HL-60 (cell line): ENCODE measurements around the gene VENTX.

Source experiments
- DNase-seq, 2 experiments: peaks; one replicate each; pipeline ENCODE4 v3.0.0-alpha.2; 2010 to 2020; ENCODE audit warnings: low read depth in 1 of 2, low spot score in 1 of 2
- H3K27ac ChIP-seq: fragments of 250-450 bp; sonication (Bioruptor Pico); replicated peaks from 2 replicates; pipeline ENCODE4 v1.5.1; 2020; ENCODE audit warnings: mild to moderate bottlenecking, moderate library complexity
- H3K27me3 ChIP-seq: fragments of 250-450 bp; sonication (Bioruptor Pico); 2 replicates; pipeline ENCODE4 v1.5.1; 2021; ENCODE audit warnings: mild to moderate bottlenecking, moderate library complexity; ENCODE audit not compliant: insufficient read depth, poor library complexity, severe bottlenecking
- H3K4me3 ChIP-seq: replicated peaks from 2 replicates; pipeline ENCODE4 v1.5.1; 2011; ENCODE audit warnings: mild to moderate bottlenecking, control low read depth, low read length; ENCODE audit not compliant: insufficient read depth
- GABPA ChIP-seq: IDR thresholded peaks from 2 replicates; pipeline ENCODE4 v1.6.1; 2012; ENCODE audit warnings: low read depth
- POLR2AphosphoS5 ChIP-seq: IDR thresholded peaks from 2 replicates; pipeline ENCODE4 v1.6.1; 2012; ENCODE audit warnings: low read depth
- SPI1 ChIP-seq: IDR thresholded peaks from 2 replicates; pipeline ENCODE4 v1.6.1; 2012; ENCODE audit warnings: low read depth, mild to moderate bottlenecking, borderline replicate concordance
- TF ChIP-seq, protein P1 (sequence below): IDR thresholded peaks from one replicate; pipeline ENCODE4 v1.5.1; 2011; ENCODE audit warnings: low read length, control low read depth, inconsistent platforms; ENCODE audit not compliant: insufficient read depth
- TF ChIP-seq, protein P2 (sequence below): IDR thresholded peaks from 2 replicates; pipeline ENCODE4 v1.6.1; 2012; ENCODE audit warnings: low read depth; ENCODE audit not compliant: insufficient replicate concordance

Gene VENTX

DNA sequence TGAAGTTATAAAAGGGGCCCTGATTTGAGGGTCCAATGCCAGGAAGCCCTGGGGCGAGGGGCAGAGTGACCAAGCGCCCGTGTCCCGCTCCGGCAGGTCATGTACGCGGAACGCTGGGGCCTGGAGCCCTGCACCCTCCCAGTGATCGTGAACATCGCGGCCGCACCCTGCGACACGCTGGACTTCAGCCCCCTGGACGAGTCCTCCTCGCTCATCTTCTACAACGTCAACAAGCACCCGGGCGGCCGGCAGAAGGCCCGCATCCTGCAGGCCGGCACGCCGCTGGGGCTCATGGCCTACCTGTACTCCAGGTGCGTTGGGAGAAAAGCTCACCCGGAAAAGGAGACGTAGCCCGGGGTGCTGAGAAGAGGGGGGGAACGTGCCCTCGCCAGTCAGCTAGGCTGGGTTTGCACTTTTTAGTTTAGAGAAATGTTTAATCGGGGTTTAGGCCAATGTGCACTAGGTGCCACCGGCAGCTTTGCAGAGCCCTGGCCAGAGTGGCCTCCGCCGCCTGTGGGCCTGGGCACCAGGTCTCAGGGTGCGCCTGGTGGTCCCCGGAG lies 30.5 kb upstream of the VENTX start:
- no peak for DNase-seq
- TF ChIP-seq, protein P1, sequence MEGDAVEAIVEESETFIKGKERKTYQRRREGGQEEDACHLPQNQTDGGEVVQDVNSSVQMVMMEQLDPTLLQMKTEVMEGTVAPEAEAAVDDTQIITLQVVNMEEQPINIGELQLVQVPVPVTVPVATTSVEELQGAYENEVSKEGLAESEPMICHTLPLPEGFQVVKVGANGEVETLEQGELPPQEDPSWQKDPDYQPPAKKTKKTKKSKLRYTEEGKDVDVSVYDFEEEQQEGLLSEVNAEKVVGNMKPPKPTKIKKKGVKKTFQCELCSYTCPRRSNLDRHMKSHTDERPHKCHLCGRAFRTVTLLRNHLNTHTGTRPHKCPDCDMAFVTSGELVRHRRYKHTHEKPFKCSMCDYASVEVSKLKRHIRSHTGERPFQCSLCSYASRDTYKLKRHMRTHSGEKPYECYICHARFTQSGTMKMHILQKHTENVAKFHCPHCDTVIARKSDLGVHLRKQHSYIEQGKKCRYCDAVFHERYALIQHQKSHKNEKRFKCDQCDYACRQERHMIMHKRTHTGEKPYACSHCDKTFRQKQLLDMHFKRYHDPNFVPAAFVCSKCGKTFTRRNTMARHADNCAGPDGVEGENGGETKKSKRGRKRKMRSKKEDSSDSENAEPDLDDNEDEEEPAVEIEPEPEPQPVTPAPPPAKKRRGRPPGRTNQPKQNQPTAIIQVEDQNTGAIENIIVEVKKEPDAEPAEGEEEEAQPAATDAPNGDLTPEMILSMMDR: no peak
- TF ChIP-seq, protein P2, sequence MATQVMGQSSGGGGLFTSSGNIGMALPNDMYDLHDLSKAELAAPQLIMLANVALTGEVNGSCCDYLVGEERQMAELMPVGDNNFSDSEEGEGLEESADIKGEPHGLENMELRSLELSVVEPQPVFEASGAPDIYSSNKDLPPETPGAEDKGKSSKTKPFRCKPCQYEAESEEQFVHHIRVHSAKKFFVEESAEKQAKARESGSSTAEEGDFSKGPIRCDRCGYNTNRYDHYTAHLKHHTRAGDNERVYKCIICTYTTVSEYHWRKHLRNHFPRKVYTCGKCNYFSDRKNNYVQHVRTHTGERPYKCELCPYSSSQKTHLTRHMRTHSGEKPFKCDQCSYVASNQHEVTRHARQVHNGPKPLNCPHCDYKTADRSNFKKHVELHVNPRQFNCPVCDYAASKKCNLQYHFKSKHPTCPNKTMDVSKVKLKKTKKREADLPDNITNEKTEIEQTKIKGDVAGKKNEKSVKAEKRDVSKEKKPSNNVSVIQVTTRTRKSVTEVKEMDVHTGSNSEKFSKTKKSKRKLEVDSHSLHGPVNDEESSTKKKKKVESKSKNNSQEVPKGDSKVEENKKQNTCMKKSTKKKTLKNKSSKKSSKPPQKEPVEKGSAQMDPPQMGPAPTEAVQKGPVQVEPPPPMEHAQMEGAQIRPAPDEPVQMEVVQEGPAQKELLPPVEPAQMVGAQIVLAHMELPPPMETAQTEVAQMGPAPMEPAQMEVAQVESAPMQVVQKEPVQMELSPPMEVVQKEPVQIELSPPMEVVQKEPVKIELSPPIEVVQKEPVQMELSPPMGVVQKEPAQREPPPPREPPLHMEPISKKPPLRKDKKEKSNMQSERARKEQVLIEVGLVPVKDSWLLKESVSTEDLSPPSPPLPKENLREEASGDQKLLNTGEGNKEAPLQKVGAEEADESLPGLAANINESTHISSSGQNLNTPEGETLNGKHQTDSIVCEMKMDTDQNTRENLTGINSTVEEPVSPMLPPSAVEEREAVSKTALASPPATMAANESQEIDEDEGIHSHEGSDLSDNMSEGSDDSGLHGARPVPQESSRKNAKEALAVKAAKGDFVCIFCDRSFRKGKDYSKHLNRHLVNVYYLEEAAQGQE: no peak
- TF ChIP-seq GABPA (no peak), SPI1 (no peak)
- Histone ChIP-seq H3K4me3 (no peak overlapping the region), H3K27me3 (no peaks in the 10 kb centered on the region), H3K27ac (no peak overlapping the region)

DNA sequence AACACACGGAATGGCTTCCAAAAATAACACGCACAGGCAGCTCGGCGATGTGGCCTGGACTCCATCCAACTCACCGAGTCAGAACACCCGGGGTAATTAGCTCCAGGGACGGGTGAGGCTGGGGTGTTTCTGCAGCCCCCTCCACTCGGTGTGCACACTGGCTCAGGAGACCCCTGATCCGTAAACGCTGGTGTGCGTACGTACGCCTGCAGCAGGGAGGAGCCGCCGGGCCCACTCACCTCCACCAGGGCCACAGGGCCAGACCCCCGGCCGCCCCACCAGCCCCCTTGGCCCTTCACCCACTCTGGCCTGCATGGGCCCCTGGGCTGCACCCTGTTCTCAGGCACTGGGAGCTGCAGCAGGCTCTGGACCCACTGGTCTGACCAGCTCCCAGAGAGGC lies 30.0 kb upstream of the VENTX start:
- no peak for DNase-seq
- no peaks in the 10 kb centered on the region for H3K27me3 ChIP-seq
- H3K4me3 ChIP-seq: no peak overlapping the region
- H3K27ac ChIP-seq: no peak overlapping the region
- TF ChIP-seq GABPA: no peak
- no peak for TF ChIP-seq SPI1
- TF ChIP-seq POLR2AphosphoS5: no peak
- TF ChIP-seq, protein P1: no peak
- TF ChIP-seq, protein P2: no peak

DNA sequence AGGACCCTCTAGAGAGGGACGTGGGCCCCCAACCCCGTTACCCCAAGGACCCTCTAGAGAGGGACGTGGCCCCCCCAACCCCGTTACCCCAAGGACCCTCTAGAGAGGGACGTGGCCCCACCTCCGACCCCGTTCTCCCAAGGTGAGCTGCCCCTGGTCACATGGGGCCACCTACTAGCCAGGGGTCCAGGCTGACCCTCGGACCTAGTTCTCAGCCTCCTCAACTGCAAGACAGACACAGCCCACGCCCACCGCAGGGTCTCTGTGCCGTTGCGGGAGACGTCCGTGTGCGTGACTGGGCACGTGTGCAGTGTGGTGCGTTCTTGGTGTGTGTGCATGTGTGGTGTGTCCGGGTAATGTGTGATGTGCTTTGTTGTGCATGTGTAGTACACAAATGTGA lies 29.2 kb upstream of the VENTX start:
- Histone ChIP-seq H3K27me3 (no peaks in the 10 kb centered on the region), H3K4me3 (no peak overlapping the region), H3K27ac (no peak overlapping the region)
- DNase-seq: no peak
- TF ChIP-seq POLR2AphosphoS5: no peak
- no peak for TF ChIP-seq SPI1
- TF ChIP-seq, protein P1: no peak
- TF ChIP-seq GABPA: no peak
- TF ChIP-seq, protein P2: no peak
